ES-I3 (cell line): Measurements from ENCODE around the gene ACAP1.

Experiments used
- H3K36me3 ChIP-seq: 2 replicates; pipeline ENCODE4 v1.6.1; 2013; ENCODE audit warnings: mild to moderate bottlenecking, low read length, control low read depth, moderate library complexity; ENCODE audit not compliant: insufficient read depth
- H3K4me1 ChIP-seq: 2 replicates; pipeline ENCODE4 v1.6.1; 2013; ENCODE audit warnings: mild to moderate bottlenecking, control low read depth, low read length; ENCODE audit not compliant: insufficient read depth
- H3K9ac ChIP-seq: 2 replicates; pipeline ENCODE4 v1.6.1; 2013; ENCODE audit warnings: low read depth, mild to moderate bottlenecking, low read length, moderate library complexity
- H3K9me3 ChIP-seq: 2 replicates; pipeline ENCODE4 v1.6.1; 2013; ENCODE audit warnings: mild to moderate bottlenecking, low read length, moderate library complexity; ENCODE audit not compliant: control insufficient read depth, insufficient read depth

Gene ACAP1

DNA sequence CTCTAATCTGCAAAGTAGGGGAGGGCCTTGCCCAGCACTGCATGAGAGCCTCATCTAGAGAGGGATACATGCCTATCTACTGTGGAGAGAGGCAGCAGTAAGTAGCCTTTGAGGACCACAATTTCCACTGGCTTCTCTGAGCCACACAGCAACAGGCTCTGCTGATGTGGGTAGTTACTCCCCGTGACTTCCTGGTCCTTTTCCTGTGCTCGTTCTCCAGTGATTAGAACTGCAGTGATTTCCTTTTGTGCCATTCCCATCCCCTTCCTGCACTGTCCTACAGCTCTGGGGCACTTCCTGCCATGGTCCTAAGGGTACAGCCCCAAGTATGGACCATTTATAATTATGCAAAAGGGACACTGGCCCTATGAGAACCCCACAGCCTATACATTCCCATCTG is 55.0 kb downstream of the ACAP1 start:
- H3K9ac ChIP-seq: no peak overlapping the region
- peaks cover 6% of the 10 kb centered on the region; the same call in 1 of the 2 replicates for H3K4me1 ChIP-seq
- H3K9me3 ChIP-seq: no peaks in the 10 kb centered on the region
- peaks cover 3% of the 10 kb centered on the region; the same call in 1 of the 2 replicates for H3K36me3 ChIP-seq

DNA sequence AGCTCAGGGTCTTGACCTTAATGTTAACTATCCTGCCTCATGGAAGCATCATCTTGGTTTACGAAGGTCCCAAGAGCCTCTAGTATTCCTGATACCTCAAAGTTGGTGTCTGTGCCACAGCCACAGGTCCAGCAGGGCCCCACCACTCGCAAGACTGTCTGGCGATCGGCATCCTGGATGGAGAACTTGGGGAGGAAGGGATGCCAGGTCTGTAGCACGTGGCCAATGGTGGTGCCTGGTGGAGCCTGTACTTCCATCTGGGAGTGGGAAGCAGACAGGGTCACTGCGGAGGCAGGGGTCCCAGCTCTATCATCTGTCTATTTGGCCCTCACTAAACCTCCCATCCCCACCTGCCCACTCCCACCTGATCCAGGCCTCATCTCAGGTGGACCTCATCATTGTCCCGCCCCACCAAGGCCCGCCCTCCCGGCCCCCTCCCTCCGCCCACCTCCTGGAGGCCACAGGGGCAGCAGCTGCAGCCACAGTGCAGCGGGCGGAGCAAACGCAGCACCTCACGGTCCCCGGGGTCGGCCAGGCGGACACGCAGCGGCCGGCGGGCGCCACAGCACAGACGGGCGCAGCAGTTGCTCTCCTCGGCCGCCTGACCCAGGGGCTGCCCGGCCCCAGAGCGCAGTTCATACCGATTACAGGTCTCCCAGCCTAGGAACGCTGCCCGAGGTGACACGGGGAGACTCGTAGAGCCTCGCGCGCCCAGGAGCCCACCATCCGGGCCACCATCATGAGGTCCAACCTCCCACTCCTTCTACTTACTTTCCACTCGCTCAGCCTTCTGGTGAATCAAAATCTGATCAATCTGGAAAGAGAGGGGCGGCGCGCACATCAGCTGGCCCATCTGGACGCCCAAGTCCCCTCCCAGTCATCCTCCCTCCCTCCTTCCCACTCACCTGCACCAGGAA is 56.6 kb downstream of the ACAP1 start:
- H3K9me3 ChIP-seq: no peaks in the 10 kb centered on the region
- peak overlapping the region; percentile 78; the same call in 1 of the 2 replicates for H3K9ac ChIP-seq
- peaks cover 6% of the 10 kb centered on the region; the same call in 1 of the 2 replicates for H3K4me1 ChIP-seq
- H3K36me3 ChIP-seq: peaks cover 3% of the 10 kb centered on the region; the same call in 1 of the 2 replicates

DNA sequence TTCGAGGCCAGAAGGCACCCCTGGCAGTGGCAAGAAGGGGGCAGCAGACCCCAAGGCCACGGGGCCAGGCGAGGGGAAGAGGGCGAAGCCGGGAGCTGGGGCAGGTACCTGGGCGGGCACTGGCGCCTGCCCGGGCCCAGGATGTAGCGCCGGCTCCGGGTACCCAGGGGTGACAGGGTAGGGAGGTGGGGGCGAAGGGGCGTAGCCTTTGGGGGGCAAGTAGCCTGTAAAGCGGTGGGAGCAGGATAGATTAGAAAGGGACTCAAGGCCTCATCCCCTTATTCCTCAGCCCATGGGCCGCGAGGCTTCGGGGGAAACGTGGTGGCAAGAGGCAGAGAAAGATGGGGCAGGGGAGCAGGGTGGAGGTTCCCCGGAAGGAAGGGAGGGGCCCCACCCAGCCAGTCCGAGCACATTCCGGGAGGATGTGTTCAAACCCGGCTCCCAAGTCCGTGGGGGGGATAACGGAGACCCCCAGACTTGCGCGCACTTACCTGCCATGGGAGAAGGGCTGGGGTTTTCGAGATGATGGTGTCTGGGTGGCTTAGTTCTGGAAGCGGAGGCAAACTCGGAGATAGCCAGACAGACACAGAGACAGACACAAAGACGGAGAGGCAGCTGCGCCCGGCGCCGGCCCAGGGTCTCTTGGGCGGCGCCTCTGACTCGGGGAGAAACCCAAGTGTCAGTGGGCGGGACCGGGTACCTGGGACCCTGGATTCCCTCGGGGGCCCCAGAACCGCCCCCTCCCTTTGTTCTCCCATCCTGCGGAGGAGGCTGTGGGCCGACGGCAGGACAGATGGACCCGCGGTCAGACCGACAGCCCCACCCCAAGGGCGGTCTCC is 57.5 kb downstream of the ACAP1 start:
- peak overlapping the region; percentile 78 for H3K9ac ChIP-seq
- peaks cover 3% of the 10 kb centered on the region; the same call in 1 of the 2 replicates for H3K36me3 ChIP-seq
- peaks cover 6% of the 10 kb centered on the region; the same call in 1 of the 2 replicates for H3K4me1 ChIP-seq
- H3K9me3 ChIP-seq: no peaks in the 10 kb centered on the region

DNA sequence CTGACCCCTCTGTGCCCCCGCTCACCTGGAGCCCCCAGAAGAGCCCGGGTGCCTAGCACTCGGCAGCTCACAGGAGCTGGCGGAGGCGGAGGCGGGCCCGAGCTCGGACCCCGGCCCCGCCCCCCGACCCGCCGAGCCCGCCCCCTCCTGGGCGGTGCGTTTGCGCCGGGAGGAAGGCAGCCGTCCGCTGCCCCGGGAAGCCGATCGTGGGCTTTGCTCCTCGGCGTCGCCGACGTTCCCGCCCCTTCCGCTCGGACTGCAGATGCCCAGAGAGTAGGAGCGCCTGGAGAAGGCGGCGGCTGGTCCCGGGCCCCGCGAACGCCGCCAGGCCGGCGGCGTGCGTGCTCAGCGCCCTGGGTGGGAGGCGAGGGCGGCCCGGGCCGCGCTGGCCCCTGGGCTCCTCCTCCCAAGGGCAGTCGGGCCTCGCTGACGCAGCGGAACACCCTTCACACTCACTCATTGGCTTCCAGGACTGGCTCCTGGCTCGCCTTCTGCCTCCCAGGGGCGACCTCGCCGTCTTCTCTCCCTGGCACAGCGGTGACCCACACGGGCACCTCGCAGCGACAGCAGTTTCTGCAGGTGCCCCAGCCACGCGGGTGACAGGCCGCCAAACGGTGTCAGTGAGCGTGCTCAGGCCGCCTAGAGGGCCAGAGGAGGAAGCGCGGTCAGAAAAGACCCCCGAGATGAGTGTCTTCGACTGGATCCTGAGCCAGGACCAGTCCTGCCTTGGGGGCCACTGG is 58.3 kb downstream of the ACAP1 start, which contains the start of gene PLSCR3:
TSS of gene PLSCR3 (minus strand) at position 74 of the 740 bp plus-strand sequence. CDS start 415 bp downstream, outside the sequence.
- peaks cover 6% of the 10 kb centered on the region; the same call in 1 of the 2 replicates for H3K4me1 ChIP-seq
- peak within 1 kb of the TSS; percentile 78 for H3K9ac ChIP-seq
- H3K36me3 ChIP-seq: peaks cover 3% of the 10 kb centered on the region; the same call in 1 of the 2 replicates
- no peaks in the 10 kb centered on the region for H3K9me3 ChIP-seq

DNA sequence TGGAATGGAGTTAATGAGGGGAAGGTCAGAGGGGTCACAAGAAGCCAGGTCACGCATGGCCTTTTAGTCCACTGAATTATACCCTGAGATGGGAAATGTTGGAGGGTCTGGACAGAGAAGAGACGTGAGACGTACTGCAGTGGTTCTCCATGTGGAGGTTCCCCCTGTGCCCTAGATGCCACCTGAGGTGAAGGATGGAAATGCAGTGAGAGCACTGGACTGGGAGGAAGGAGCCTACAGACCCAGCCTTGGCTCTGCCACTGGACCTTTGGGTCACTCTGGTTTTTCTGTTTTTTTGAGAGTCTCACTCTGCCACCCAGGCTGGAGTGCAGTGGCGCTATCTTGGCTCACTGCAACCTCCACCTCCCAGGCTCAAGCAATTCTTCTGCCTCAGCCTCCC is 59.8 kb downstream of the ACAP1 start:
- H3K36me3 ChIP-seq: peaks cover 3% of the 10 kb centered on the region; the same call in 1 of the 2 replicates
- peaks cover 2% of the 10 kb centered on the region; the same call in 1 of the 2 replicates for H3K4me1 ChIP-seq
- H3K9me3 ChIP-seq: no peaks in the 10 kb centered on the region

DNA sequence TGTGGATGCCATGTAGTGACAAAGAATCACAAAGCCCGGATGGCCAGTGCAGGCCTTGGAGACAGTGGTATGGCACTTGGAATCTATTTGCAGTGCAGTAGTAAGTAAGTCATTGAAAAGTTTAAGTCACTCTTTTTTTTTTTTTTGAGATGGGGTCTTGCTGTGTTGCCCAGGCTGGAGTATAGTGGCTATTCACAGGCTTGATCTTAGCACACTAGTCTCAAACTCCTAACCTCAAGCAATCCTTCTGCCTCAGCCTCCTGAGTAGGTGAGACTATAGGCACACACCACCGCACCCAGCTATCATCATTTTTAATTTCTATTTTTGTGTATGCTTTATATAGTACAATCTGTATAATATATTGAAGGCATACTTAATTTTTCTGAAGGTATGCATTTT is 62.3 kb downstream of the ACAP1 start:
- peaks cover 6% of the 10 kb centered on the region for H3K4me1 ChIP-seq
- H3K36me3 ChIP-seq: no peaks in the 10 kb centered on the region; the same call in 1 of the 2 replicates
- H3K9me3 ChIP-seq: no peaks in the 10 kb centered on the region
- no peak overlapping the region for H3K9ac ChIP-seq

More for the DNA sequence above, 59.8 kb downstream of the ACAP1 start:
- no peak overlapping the region for H3K9ac ChIP-seq
